Esophagus squamous epithelium (tissue), 5 donors: ENCODE measurements around the gene EZH2. TPM values are rescaled to one million over a fixed set of nuclear protein-coding genes. Genes with fewer than 3 reads are reported as not detected.

Experiments used
- DNase-seq: peaks from one replicate; lab custom pipeline; 2025; lab: John Stamatoyannopoulos, UW
- H3K27ac ChIP-seq, 4 donors: fragments of 200-600 bp; sonication (generic); one replicate each; pipeline ENCODE4 v1.5.1; 2016 to 2019; ENCODE audit warnings: mild to moderate bottlenecking in 1 of 4
- H3K27me3 ChIP-seq, 4 donors: fragments of 200-600 bp; sonication (generic); 1 replicate in 3 of 4; 2 replicates in 1 of 4; pipeline versions ENCODE4 v1.5.1 to v1.6.0; 2017 to 2021; ENCODE audit warnings: antibody characterized with exemption in 1 of 4
- H3K36me3 ChIP-seq, 3 donors: fragments of 200-600 bp; sonication (generic); one replicate each; pipeline ENCODE4 v1.5.1; 2016 to 2019
- H3K4me1 ChIP-seq, 3 donors: fragments of 200-600 bp; sonication (generic); one replicate each; pipeline ENCODE4 v1.5.1; 2017 to 2019
- H3K4me3 ChIP-seq, 4 donors: fragments of 200-600 bp; sonication (generic); 1 replicate in 3 of 4; 2 replicates in 1 of 4; pipeline ENCODE4 v1.5.1; 2016 to 2019; ENCODE audit warnings: mild to moderate bottlenecking in 2 of 4, moderate library complexity in 1 of 4
- H3K9me3 ChIP-seq, 3 donors: fragments of 200-600 bp; sonication (generic); one replicate each; pipeline ENCODE4 v1.5.1; 2016 to 2019
- POLR2A ChIP-seq, 4 donors: fragments of 450-650 bp; IDR thresholded peaks; one replicate each; pipeline ENCODE4 v1.6.1; 2017; ENCODE audit warnings: antibody characterized with exemption in 4 of 4, mild to moderate bottlenecking in 4 of 4, moderate library complexity in 3 of 4
- WGBS, 2 donors: methylation state at CpG; one replicate each; pipeline ENCODE4 v1.1.5; 2018; 5-methylcytosine and 5-hydroxymethylcytosine counted together
- intact Hi-C: fragments of 100-400 bp; cut with DNase I; formaldehyde crosslinking; loops from one replicate; pipeline ENCODE4 v1.15.0; 2022
- total RNA-seq, 4 donors: library from RNA; depleted of rRNA; stranded (reverse); fragments of >200 nt; gene quantifications; one replicate each; pipeline ENCODE4 v1.1.0, GENCODE V29; 2016
- TF ChIP-seq, protein P1 (sequence below), 6 experiments: fragments of 450-650 bp in 4 of 6; fragments of 200-600 bp in 2 of 6; sonication (generic) in 2 of 6; IDR thresholded peaks; one replicate each; pipeline ENCODE4 v1.5.1; 2016 to 2019; ENCODE audit warnings: antibody characterized with exemption in 6 of 6, mild to moderate bottlenecking in 4 of 6, moderate library complexity in 4 of 6
- donor health status: DM: yes; HTN: yes; CAD: no.

EZH2 gene
- total RNA-seq, 4 donors from 2014 or later = 6.2 to 22.3 (median 12.7) TPM

DNA sequence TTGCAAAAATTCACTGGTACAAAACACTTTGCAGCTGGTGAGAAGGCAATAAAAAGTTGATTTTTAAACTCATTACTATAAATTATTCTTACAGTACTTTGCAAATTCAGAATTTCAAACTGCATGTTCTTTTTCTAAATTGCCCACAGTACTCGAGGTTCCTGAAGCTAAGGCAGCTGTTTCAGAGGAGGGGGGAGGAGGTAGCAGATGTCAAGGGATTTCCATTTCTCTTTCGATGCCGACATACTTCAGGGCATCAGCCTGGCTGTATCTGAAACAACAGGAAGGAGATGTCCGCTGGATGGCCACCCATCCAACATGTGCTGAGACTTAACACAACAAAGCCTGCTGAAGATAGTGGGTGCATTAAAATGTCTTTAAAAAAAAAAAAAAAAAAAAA is 76.7 kb downstream of the EZH2 start:
- Histone ChIP-seq H3K27me3 (no peaks in the 10 kb centered on the region), H3K36me3 (peaks cover 0 to 70% (median 0%) of the 10 kb centered on the region in 3 donors), H3K4me3 (no peak overlapping the region), H3K4me1 (no peaks in the 10 kb centered on the region), H3K9me3 (no peaks in the 10 kb centered on the region), H3K27ac (no peak overlapping the region)
- TF ChIP-seq POLR2A (IDR thresholded peaks at IDR 0.05) = no peak
- TF ChIP-seq, protein P1, sequence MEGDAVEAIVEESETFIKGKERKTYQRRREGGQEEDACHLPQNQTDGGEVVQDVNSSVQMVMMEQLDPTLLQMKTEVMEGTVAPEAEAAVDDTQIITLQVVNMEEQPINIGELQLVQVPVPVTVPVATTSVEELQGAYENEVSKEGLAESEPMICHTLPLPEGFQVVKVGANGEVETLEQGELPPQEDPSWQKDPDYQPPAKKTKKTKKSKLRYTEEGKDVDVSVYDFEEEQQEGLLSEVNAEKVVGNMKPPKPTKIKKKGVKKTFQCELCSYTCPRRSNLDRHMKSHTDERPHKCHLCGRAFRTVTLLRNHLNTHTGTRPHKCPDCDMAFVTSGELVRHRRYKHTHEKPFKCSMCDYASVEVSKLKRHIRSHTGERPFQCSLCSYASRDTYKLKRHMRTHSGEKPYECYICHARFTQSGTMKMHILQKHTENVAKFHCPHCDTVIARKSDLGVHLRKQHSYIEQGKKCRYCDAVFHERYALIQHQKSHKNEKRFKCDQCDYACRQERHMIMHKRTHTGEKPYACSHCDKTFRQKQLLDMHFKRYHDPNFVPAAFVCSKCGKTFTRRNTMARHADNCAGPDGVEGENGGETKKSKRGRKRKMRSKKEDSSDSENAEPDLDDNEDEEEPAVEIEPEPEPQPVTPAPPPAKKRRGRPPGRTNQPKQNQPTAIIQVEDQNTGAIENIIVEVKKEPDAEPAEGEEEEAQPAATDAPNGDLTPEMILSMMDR (IDR thresholded peaks at IDR 0.05) = no peak
- WGBS, 2 donors = 66 to 79% methylated on average over 4 of the region's 4 CpGs
- no peak for DNase-seq
- intact Hi-C loops = no loop called here

DNA sequence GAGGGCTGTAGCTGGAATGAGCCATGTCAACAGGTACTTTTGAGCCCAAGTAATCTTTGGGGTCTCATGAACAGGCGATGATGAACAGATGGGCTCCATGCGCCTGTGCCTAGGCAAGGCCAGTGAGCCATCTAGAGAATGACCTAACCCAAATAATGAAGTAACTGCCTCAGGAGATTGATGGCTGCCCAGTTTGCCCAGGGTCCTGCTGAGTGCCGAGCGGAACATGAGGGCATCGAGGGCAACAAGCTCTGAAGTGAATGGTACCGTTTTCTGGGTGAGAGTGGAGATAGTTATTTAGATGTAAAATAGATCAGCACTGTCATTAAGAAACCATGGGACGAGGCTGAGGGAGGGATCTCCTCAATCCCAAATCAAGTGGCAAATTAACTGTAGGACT is 77.9 kb downstream of the EZH2 start:
- intact Hi-C loops = no loop called here
- DNase-seq = no peak
- WGBS, 2 donors = 94 to 95% methylated on average over 7 of the region's 7 CpGs
- Histone ChIP-seq H3K9me3 (no peaks in the 10 kb centered on the region), H3K27ac (no peak overlapping the region), H3K27me3 (no peaks in the 10 kb centered on the region), H3K36me3 (peaks cover 4 to 70% (median 4%) of the 10 kb centered on the region in 3 donors), H3K4me1 (no peaks in the 10 kb centered on the region), H3K4me3 (no peak overlapping the region)
- TF ChIP-seq, protein P1 (IDR thresholded peaks at IDR 0.05) = no peak
- no peak for TF ChIP-seq POLR2A (IDR thresholded peaks at IDR 0.05)

DNA sequence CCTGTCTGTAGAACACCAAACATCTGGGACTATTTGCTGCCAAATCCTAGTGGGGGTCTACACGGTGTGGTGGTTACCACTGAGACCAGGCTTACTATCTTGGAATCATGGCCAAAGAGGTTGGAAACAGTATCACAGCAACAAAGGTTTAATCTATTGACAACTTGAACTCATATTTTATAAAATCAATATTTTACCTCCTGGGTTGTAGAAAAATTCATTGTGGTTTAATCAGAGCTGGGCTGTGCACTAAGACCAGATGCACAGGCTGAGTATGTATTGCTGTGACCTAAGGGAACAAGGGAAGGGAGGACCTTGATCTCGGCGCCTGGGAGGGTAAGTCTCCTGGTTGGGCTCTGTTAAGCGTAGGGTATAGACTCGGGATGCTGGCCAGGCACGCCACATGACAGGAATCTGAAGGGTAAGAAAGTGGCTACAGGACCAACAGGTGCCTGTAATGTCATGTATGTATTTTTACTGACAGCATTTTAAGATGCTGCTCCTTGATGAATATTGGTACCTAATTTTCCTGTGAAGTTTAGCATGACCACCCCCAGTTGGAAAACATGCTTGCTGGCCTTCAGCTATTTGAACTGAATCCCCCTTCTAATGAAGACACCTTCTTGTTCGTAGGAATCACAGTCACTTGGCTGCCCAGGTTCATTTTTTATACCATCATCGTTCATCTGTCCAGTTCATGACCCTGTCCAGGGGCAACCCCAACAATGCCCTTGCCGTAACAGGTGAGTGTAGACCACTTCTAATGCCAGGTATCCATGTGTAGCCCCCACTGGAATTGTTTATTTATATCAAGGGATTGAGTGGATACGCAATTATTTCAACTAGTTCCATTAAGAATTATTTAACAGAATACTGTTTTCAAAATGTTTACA is 79.5 kb downstream of the EZH2 start:
- intact Hi-C loops = no loop called here
- H3K4me1 ChIP-seq = no peaks in the 10 kb centered on the region
- no peaks in the 10 kb centered on the region for H3K9me3 ChIP-seq
- TF ChIP-seq POLR2A (IDR thresholded peaks at IDR 0.05) = no peak
- TF ChIP-seq, protein P1 (IDR thresholded peaks at IDR 0.05) = no peak
- no peak overlapping the region for H3K4me3 ChIP-seq
- DNase-seq = no peak
- 82 to 83% methylated on average over 10 of the region's 10 CpGs for WGBS, 2 donors
- H3K27ac ChIP-seq = no peak overlapping the region
- H3K36me3 ChIP-seq = peaks cover 15 to 70% (median 17%) of the 10 kb centered on the region in 3 donors
- no peaks in the 10 kb centered on the region for H3K27me3 ChIP-seq

DNA sequence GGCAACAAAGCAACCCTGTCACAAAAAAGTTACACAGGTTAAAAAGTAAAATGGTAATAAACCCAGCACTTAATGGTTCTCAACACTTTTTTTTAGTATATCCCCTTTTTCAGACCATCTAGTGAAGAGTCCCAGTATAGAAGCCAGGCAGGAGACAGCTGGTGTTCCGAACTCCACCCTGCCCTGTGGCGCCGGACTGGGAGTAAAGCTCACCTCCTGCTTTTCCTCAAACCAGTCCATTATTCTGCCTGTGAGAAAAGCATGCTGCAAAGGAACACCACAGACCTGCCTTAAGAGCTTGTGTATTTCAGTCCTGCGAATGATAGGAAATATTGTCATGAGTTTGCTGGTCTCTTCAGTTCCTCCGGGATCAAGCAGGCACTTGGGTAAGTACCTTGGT is 81.0 kb downstream of the EZH2 start:
- H3K27me3 ChIP-seq = no peaks in the 10 kb centered on the region
- no peak for DNase-seq
- no peak for TF ChIP-seq POLR2A (IDR thresholded peaks at IDR 0.05)
- TF ChIP-seq, protein P1 (IDR thresholded peaks at IDR 0.05) = no peak
- H3K27ac ChIP-seq = no peak overlapping the region
- H3K36me3 ChIP-seq = peaks cover 17 to 72% (median 22%) of the 10 kb centered on the region in 3 donors
- 87 to 88% methylated on average over 5 of the region's 5 CpGs for WGBS, 2 donors
- no peak overlapping the region for H3K4me3 ChIP-seq
- no peaks in the 10 kb centered on the region for H3K4me1 ChIP-seq
- H3K9me3 ChIP-seq = no peaks in the 10 kb centered on the region
- intact Hi-C loops = no loop called here

DNA sequence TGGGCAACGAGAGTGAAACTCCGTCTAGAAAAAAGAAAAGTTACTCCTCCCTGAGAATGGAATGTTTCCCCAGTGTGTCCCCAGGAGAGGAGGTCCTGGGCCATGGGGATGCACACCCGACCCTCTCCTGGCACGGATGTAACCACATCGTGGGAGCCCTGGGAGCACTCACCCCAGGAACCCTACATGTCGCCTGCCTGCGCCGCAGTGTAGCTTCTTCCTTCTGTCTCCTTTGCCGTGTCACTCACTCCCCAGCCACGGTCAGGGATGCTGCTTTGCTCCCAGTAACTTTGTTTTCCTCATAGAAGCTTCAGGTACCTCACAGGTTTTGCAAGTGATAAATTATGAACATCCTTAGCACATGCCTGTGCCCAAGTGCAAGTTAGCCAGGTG is 82.0 kb downstream of the EZH2 start:
- DNase-seq = no peak
- Histone ChIP-seq H3K9me3 (no peaks in the 10 kb centered on the region), H3K4me1 (no peaks in the 10 kb centered on the region), H3K27ac (no peak overlapping the region), H3K4me3 (no peak overlapping the region), H3K27me3 (no peaks in the 10 kb centered on the region), H3K36me3 (peaks cover 17 to 76% (median 24%) of the 10 kb centered on the region in 3 donors)
- intact Hi-C loops = no loop called here
- TF ChIP-seq, protein P1 (IDR thresholded peaks at IDR 0.05) = no peak
- no peak for TF ChIP-seq POLR2A (IDR thresholded peaks at IDR 0.05)
- 92 to 98% methylated on average over 8 to 10 of the region's 10 CpGs for WGBS, 2 donors
